HEK293T (cell line): ENCODE measurements around the gene VANGL1.

Source experiments
- ARNT ChIP-seq: fragments of 450-650 bp; IDR thresholded peaks from 2 replicates; pipeline ENCODE4 v1.6.1; 2017; ENCODE audit warnings: mild to moderate bottlenecking
- BHLHE40 ChIP-seq: fragments of 450-650 bp; IDR thresholded peaks from 2 replicates; pipeline ENCODE4 v1.6.1; 2016; ENCODE audit warnings: mild to moderate bottlenecking, moderate library complexity, borderline replicate concordance
- CTBP1 ChIP-seq: fragments of 450-650 bp; IDR thresholded peaks from 2 replicates; pipeline ENCODE4 v1.6.1; 2016; ENCODE audit warnings: borderline replicate concordance
- ELF4 ChIP-seq: fragments of 450-650 bp; IDR thresholded peaks from 2 replicates; pipeline ENCODE4 v1.6.1; 2017; ENCODE audit warnings: antibody characterized with exemption
- FOXA1 ChIP-seq: fragments of 450-650 bp; IDR thresholded peaks from 2 replicates; pipeline ENCODE4 v1.6.1; 2016; ENCODE audit warnings: mild to moderate bottlenecking
- FOXK2 ChIP-seq: fragments of 450-650 bp; IDR thresholded peaks from 2 replicates; pipeline ENCODE4 v1.6.1; 2016; ENCODE audit warnings: mild to moderate bottlenecking
- FOXM1 ChIP-seq: fragments of 450-650 bp; IDR thresholded peaks from 2 replicates; pipeline ENCODE4 v1.6.1; 2017; ENCODE audit warnings: mild to moderate bottlenecking, borderline replicate concordance
- HDGF ChIP-seq: fragments of 450-650 bp; IDR thresholded peaks from 2 replicates; pipeline ENCODE4 v1.6.1; 2017; ENCODE audit warnings: antibody characterized with exemption, borderline replicate concordance
- LEF1 ChIP-seq: fragments of 450-650 bp; IDR thresholded peaks from 2 replicates; pipeline ENCODE4 v1.6.1; 2017; ENCODE audit warnings: mild to moderate bottlenecking, borderline replicate concordance
- NFRKB ChIP-seq: fragments of 450-650 bp; IDR thresholded peaks from 2 replicates; pipeline ENCODE4 v1.6.1; 2016; ENCODE audit warnings: mild to moderate bottlenecking, moderate library complexity
- PKNOX1 ChIP-seq: fragments of 450-650 bp; IDR thresholded peaks from 2 replicates; pipeline ENCODE4 v1.6.1; 2016
- SP1 ChIP-seq: fragments of 450-650 bp; IDR thresholded peaks from 2 replicates; pipeline ENCODE4 v1.6.1; 2017
- TARDBP ChIP-seq: fragments of 450-650 bp; IDR thresholded peaks from 2 replicates; pipeline ENCODE4 v1.6.1; 2016
- ZNF384 ChIP-seq: fragments of 450-650 bp; IDR thresholded peaks from 2 replicates; pipeline ENCODE4 v1.6.1; 2016

- TF ChIP-seq CTBP1 (no peak), FOXK2 (no peak), SP1 (no peak), TARDBP (no peak), NFRKB (no peak), BHLHE40 (no peak), HDGF (no peak), PKNOX1 (no peak), FOXM1 (no peak), ARNT (no peak), ZNF384 (no peak), FOXA1 (no peak), LEF1 (no peak), ELF4 (no peak)
These were observed 99.0 kb downstream of the VANGL1 start for GRCh38 chr1:115740811-115741210.
